HepG2 (cell line): ENCODE data around the gene PLEKHG4. TPM values are rescaled to one million over a fixed set of nuclear protein-coding genes. Genes with fewer than 3 reads are reported as not detected.

Experiments used
- ATAC-seq: fragments of 200-7000 bp; cut with Tn5 transposase; 3 replicates; pipeline ENCODE4 v1.9.1; 2020; ENCODE audit warnings: mild to moderate bottlenecking, moderate library complexity
- BruUV-seq: library from RNA; stranded (reverse); fragments of 400-500 nt; replicated peaks from 2 replicates; lab custom pipeline; 2021; lab: Mats Ljungman, UMichigan
- CTCF ChIA-PET: fragments of 300-600 bp; formaldehyde crosslinking; extraction: SDS; loops from one replicate; lab custom pipeline; 2021; ENCODE audit warnings: low total read pairs, inconsistent platforms, low intra/inter-chr PET ratio; lab: Yijun Ruan, JAX
- POLR2A ChIA-PET: fragments of 350-600 bp; sonication (Branson Sonifier 250); formaldehyde crosslinking; loops from one replicate; lab custom pipeline; 2020; ENCODE audit warnings: antibody characterized with exemption, inconsistent platforms; lab: Yijun Ruan, JAX
- DNase-seq: peaks from one replicate; pipeline ENCODE4 v3.0.0-alpha.2; 2015; ENCODE audit warnings: low spot score
- FAIRE-seq: peaks from 3 replicates; lab custom pipeline; 2011; peaks lifted over from hg19 to GRCh38; lab: Jason Lieb, UNC
- H2AFZ ChIP-seq: one replicate; pipeline ENCODE4 v1.6.1; 2011; ENCODE audit warnings: low read length, inconsistent platforms
- H3K27ac ChIP-seq: fragments of 300-600 bp; 3 replicates; pipeline ENCODE4 v1.8.0; 2011; ENCODE audit warnings: mixed run types, mild to moderate bottlenecking, mixed read lengths, low read length, inconsistent platforms; ENCODE audit not compliant: insufficient read depth; ENCODE audit errors: extremely low read length
- H3K27me3 ChIP-seq, 2 experiments: fragments of 200-600 bp in 1 of 2; 2 replicates in 1 of 2; 3 replicates in 1 of 2; pipeline versions ENCODE4 v1.6.0 to v1.8.0; 2011; ENCODE audit warnings: low read length in 2 of 2, mild to moderate bottlenecking in 2 of 2, moderate library complexity in 2 of 2, inconsistent platforms in 1 of 2; ENCODE audit not compliant: insufficient read depth in 2 of 2, control insufficient read depth in 1 of 2
- H3K36me3 ChIP-seq, 2 experiments: fragments of 200-600 bp in 1 of 2; replicated peaks in 1 of 2; 2 replicates in 1 of 2; 3 replicates in 1 of 2; pipeline versions ENCODE4 v1.5.1 to v1.8.0; 2011; ENCODE audit warnings: low read length in 2 of 2, inconsistent platforms in 1 of 2; ENCODE audit not compliant: insufficient read depth in 2 of 2, control insufficient read depth in 1 of 2
- H3K4me1 ChIP-seq: 2 replicates; pipeline ENCODE4 v1.5.1; 2012; ENCODE audit warnings: low read length, inconsistent platforms; ENCODE audit not compliant: insufficient read depth
- H3K4me2 ChIP-seq: 2 replicates; pipeline ENCODE4 v1.6.0; 2011; ENCODE audit warnings: low read depth, low read length, inconsistent platforms
- H3K4me3 ChIP-seq, 3 experiments: fragments of 200-600 bp in 1 of 3; sonication (generic), shearing (Covaris generic) in 1 of 3; replicated peaks in 1 of 3; 2 replicates each; pipeline ENCODE4 v1.5.1; 2011 to 2016; ENCODE audit warnings: low read length in 3 of 3, inconsistent platforms in 2 of 3, low read depth in 2 of 3, mild to moderate bottlenecking in 2 of 3, control low read depth in 1 of 3, mixed read lengths in 1 of 3; ENCODE audit not compliant: insufficient read depth in 1 of 3
- H3K79me2 ChIP-seq: one replicate; pipeline ENCODE4 v1.6.1; 2011; ENCODE audit warnings: low read length, inconsistent platforms; ENCODE audit not compliant: insufficient read depth
- H3K9ac ChIP-seq: 2 replicates; pipeline ENCODE4 v1.6.0; 2011; ENCODE audit warnings: mild to moderate bottlenecking, low read depth, low read length, inconsistent platforms; ENCODE audit not compliant: insufficient read depth
- H3K9me3 ChIP-seq: 2 replicates; pipeline ENCODE4 v1.5.1; 2012; ENCODE audit warnings: mild to moderate bottlenecking, low read length
- H4K20me1 ChIP-seq: 2 replicates; pipeline ENCODE4 v1.6.0; 2011; ENCODE audit warnings: inconsistent platforms, mild to moderate bottlenecking, low read length, moderate library complexity; ENCODE audit not compliant: insufficient read depth
- ATF5 ChIP-seq: sonication (generic); formaldehyde crosslinking; IDR thresholded peaks from 2 replicates; pipeline ENCODE4 v1.4.0; 2020; ENCODE audit warnings: mild to moderate bottlenecking, low read depth, missing genetic modification reagents
- GFI1 ChIP-seq: sonication (generic); formaldehyde crosslinking; IDR thresholded peaks from 2 replicates; pipeline ENCODE4 v1.5.0; 2020; ENCODE audit warnings: missing genetic modification reagents, mild to moderate bottlenecking, borderline replicate concordance
- KMT2A ChIP-seq: sonication (generic); formaldehyde crosslinking; IDR thresholded peaks from 2 replicates; pipeline ENCODE4 v1.4.0; 2020; ENCODE audit warnings: missing genetic modification reagents
- MYC ChIP-seq: sonication (generic); formaldehyde crosslinking; IDR thresholded peaks from 2 replicates; pipeline ENCODE4 v1.9.0; 2021; ENCODE audit warnings: missing genetic modification reagents, borderline replicate concordance
- NRL ChIP-seq: sonication (generic); formaldehyde crosslinking; IDR thresholded peaks from 2 replicates; pipeline ENCODE4 v1.5.0; 2020; ENCODE audit warnings: missing genetic modification reagents, mild to moderate bottlenecking, moderate library complexity, borderline replicate concordance
- PHF8 ChIP-seq: sonication (generic); formaldehyde crosslinking; IDR thresholded peaks from 2 replicates; pipeline ENCODE4 v1.5.0; 2020; ENCODE audit warnings: missing genetic modification reagents
- RAD21 ChIP-seq: fragments of 450-650 bp; formaldehyde crosslinking; IDR thresholded peaks from 2 replicates; pipeline ENCODE4 v1.5.0; 2020; ENCODE audit warnings: mild to moderate bottlenecking
- SMC3 ChIP-seq: IDR thresholded peaks from 2 replicates; pipeline ENCODE4 v1.6.1; 2011; ENCODE audit warnings: low read length, improper control_type of control experiment
- U2AF2 ChIP-seq: fragments of 200-400 bp; formaldehyde crosslinking; IDR thresholded peaks from 2 replicates; pipeline ENCODE4 v1.6.1; 2017; ENCODE audit warnings: low read depth, mild to moderate bottlenecking, low read length
- ZBTB20 ChIP-seq: sonication (generic); formaldehyde crosslinking; IDR thresholded peaks from 2 replicates; pipeline ENCODE4 v1.8.1; 2023; ENCODE audit warnings: missing genetic modification reagents, low read depth, mild to moderate bottlenecking, borderline replicate concordance
- ZBTB37 ChIP-seq: sonication (generic); formaldehyde crosslinking; IDR thresholded peaks from 2 replicates; pipeline ENCODE4 v1.4.0; 2020; ENCODE audit warnings: mild to moderate bottlenecking, missing genetic modification reagents
- ZNF24 ChIP-seq: fragments of 450-650 bp; IDR thresholded peaks from 2 replicates; pipeline ENCODE4 v1.6.1; 2017; ENCODE audit warnings: antibody characterized with exemption, mild to moderate bottlenecking
- ZNF33B ChIP-seq: sonication (generic); formaldehyde crosslinking; IDR thresholded peaks from 2 replicates; pipeline ENCODE4 v1.5.1; 2020; ENCODE audit warnings: mild to moderate bottlenecking, missing genetic modification reagents
- ZNF615 ChIP-seq: sonication (generic); formaldehyde crosslinking; IDR thresholded peaks from 2 replicates; pipeline ENCODE4 v1.5.0; 2020; ENCODE audit warnings: mild to moderate bottlenecking, missing genetic modification reagents, borderline replicate concordance
- ZNF672 ChIP-seq: sonication (generic); formaldehyde crosslinking; IDR thresholded peaks from 2 replicates; pipeline ENCODE4 v1.8.1; 2022; ENCODE audit warnings: missing genetic modification reagents
- ZNF713 ChIP-seq: sonication (generic); formaldehyde crosslinking; IDR thresholded peaks from 2 replicates; pipeline ENCODE4 v1.4.0; 2020; ENCODE audit warnings: mild to moderate bottlenecking, missing genetic modification reagents
- ZNF83 ChIP-seq: sonication (generic); formaldehyde crosslinking; IDR thresholded peaks from 2 replicates; pipeline ENCODE4 v1.4.0; 2020; ENCODE audit warnings: missing genetic modification reagents, mild to moderate bottlenecking, borderline replicate concordance
- WGBS: methylation state at CpG from one replicate; pipeline ENCODE4 v1.1.6; 2017; ENCODE audit warnings: low lambda C conversion rate; 5-methylcytosine and 5-hydroxymethylcytosine counted together
- in situ Hi-C: cut with HindIII; loops from 2 replicates; pipeline ENCODE4 v1.10.0; 2017; ENCODE audit warnings: low pct_unique_long_range_greater_than_20kb; ENCODE audit not compliant: extremely low pct_ligation_motif_present
- intact Hi-C: fragments of 100-400 bp; cut with micrococcal nuclease; formaldehyde crosslinking; loops from one replicate; pipeline ENCODE4 v1.10.0; 2022; ENCODE audit not compliant: unreplicated experiment
- polyA plus RNA-seq, 8 experiments: library from polyadenylated mRNA; depleted of rRNA in 3 of 8; stranded (reverse) in 7 of 8; unstranded in 1 of 8; fragments of >200 nt; fragmentation: Illumina TruSeq in 4 of 8; extraction: Trizol in 4 of 8; gene quantifications; 2 replicates each; pipeline versions ENCODE4 v1.2.1 to v1.2.3, GENCODE V29; 2011 to 2016; ENCODE audit warnings: low read depth in 4 of 8, missing spikeins in 1 of 8, mixed read lengths in 1 of 8; ENCODE audit not compliant: insufficient read depth in 1 of 8
- total RNA-seq, 5 experiments: library from RNA; depleted of rRNA; stranded (reverse); fragments of >200 nt; fragmentation: Illumina TruSeq; extraction: Trizol; gene quantifications; 2 replicates each; pipeline ENCODE4 v1.2.3, GENCODE V29; 2016; ENCODE audit warnings: low read depth in 1 of 5

Gene PLEKHG4
- total and polyA plus RNA-seq, 2 of the 13 experiments (the other 11 are each of a cell fraction or from before 2014, with no cell fraction given) = 7.1 to 13.6 TPM

- Histone ChIP-seq H3K4me2 (no peak overlapping the region), H3K4me1 (peaks cover 21% of the 10 kb centered on the region), H3K4me3 (no peak overlapping the region), H4K20me1 (no peaks in the 10 kb centered on the region)
- intact Hi-C loops = no loop called here
- 89% methylated on average over 12 of the region's 16 CpGs for WGBS
- FAIRE-seq = no peak
- no peak for DNase-seq
- CTCF ChIA-PET = no interaction called here
- TF ChIP-seq NRL (CRISPR knock-in tag) = 0 out of 2 replicates have a peak, but pooled peaks have one; percentile 27
- no peak for TF ChIP-seq ZNF83 (CRISPR knock-in tag)
- TF ChIP-seq U2AF2 = no peak
- no peak for TF ChIP-seq RAD21 (CRISPR knock-in tag)
- TF ChIP-seq ATF5 (CRISPR knock-in tag) = no peak
- TF ChIP-seq, all 625 proteins: peak for 1
- Histone ChIP-seq H3K9ac (no peak overlapping the region), H3K9me3 (no peaks in the 10 kb centered on the region), H3K79me2 (no peaks in the 10 kb centered on the region), H3K27ac (no peak overlapping the region), H3K27me3 (no peaks in the 10 kb centered on the region), H2AFZ (no peak overlapping the region), H3K36me3 (peaks cover 30 to 45% of the 10 kb centered on the region in 2 experiments)
- POLR2A ChIA-PET = interaction anchor here (0.6 to 1.4 kb wide), 3 partner anchors 10 to 30 kb away, joined by 3 to 4 read pairs (median 3); partner anchors contain the start of genes FHOD1 and TMEM208
- no peak for ATAC-seq
- no TSS peak for BruUV-seq
- in situ Hi-C loops = no loop called here
Observed at GRCh38 chr16:67237396-67238277, 41.7 kb upstream of the PLEKHG4 start.

- BruUV-seq = no TSS peak
- in situ Hi-C loops = no loop called here
- Histone ChIP-seq H3K27me3 (no peaks in the 10 kb centered on the region), H3K27ac (no peak overlapping the region), H2AFZ (no peak overlapping the region), H3K4me2 (no peak overlapping the region), H3K4me3 (no peak overlapping the region), H3K36me3 (peaks cover 30 to 45% of the 10 kb centered on the region in 2 experiments), H3K79me2 (no peaks in the 10 kb centered on the region), H3K9me3 (no peaks in the 10 kb centered on the region), H3K9ac (no peak overlapping the region), H3K4me1 (peaks cover 21% of the 10 kb centered on the region), H4K20me1 (no peaks in the 10 kb centered on the region)
- FAIRE-seq (no peak), ATAC-seq (no peak), DNase-seq (no peak)
- CTCF ChIA-PET = no interaction called here
- WGBS = 97% methylated on average over 3 of the region's 3 CpGs
- intact Hi-C loops = no loop called here
- POLR2A ChIA-PET = interaction anchor here (0.6 to 1.4 kb wide), 3 partner anchors 9 to 30 kb away, joined by 3 to 4 read pairs (median 3); partner anchors contain the start of genes FHOD1 and TMEM208
- TF ChIP-seq PHF8 (CRISPR knock-in tag) (no peak), GFI1 (CRISPR knock-in tag) (no peak), ZNF615 (CRISPR knock-in tag) (no peak), ZNF24 (no peak), SMC3 (no peak), KMT2A (CRISPR knock-in tag) (no peak), ZBTB37 (CRISPR knock-in tag) (no peak), ZBTB20 (CRISPR knock-in tag) (no peak), ZNF713 (CRISPR knock-in tag) (no peak), MYC (CRISPR knock-in tag) (no peak), ZNF672 (no peak), RAD21 (CRISPR knock-in tag) (no peak), ZNF33B (CRISPR knock-in tag) (no peak)
Observed at GRCh38 chr16:67238278-67238575, 41.1 kb upstream of the PLEKHG4 start.
